HG02852 (cell line): ENCODE measurements around the gene USP16.
"Not testable (repeated sequence)": the region's sequence is repeated elsewhere in the genome, so short reads cannot be mapped to it uniquely, and the experiment has no call there.

Experiments
- ATAC-seq: cut with Tn5 transposase; IDR thresholded peaks from one replicate; pipeline ENCODE4 v1.9.1; 2021; ENCODE audit warnings: mild to moderate bottlenecking, moderate library complexity; ENCODE audit not compliant: unreplicated experiment

USP16 gene

DNA sequence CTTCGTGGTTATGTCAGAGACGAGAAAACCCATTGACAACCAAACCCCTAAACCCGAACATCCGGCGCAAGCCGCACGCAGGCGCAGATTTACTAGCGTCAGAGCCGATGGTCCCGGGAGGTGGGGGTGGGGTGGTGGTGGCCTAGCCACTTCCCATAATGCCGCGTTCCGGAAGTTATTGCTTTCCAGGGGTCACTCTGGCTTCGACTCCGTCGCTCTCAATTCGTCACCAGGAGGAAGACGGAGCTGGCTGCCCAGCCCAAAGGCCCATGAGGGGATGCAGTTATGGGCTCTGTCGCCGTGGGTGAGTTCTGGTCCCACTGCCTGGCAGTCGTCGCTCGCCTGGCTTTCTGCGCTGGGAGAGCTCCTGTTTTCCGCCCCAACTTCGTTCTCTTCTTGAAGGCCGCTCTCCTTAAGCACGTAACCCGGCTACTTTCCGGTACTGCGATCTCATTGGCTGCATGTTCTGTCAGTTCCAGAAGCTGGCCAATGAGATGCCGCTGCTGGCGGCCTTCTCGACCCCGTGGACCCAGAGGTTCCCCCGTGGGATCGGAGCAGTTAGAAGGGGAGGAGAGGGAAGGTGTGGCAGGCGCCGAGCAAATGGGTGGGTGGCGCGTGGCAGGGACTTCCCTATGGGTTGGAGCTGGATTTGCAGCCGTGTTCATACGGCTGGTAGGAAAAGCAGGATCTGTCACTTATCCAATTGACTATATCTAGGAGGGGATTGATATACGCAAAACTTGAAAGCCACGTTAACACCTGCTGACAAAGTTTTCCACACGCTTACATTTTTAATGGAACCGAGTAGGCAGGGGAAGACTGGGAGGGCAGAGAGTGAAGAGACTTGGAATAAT is at the start of gene USP16:
TSS of gene USP16 (plus strand) at position 195 of the 854 bp plus-strand sequence. CDS start 3,246 bp downstream, outside the sequence.
- ATAC-seq = peak; percentile 98

DNA sequence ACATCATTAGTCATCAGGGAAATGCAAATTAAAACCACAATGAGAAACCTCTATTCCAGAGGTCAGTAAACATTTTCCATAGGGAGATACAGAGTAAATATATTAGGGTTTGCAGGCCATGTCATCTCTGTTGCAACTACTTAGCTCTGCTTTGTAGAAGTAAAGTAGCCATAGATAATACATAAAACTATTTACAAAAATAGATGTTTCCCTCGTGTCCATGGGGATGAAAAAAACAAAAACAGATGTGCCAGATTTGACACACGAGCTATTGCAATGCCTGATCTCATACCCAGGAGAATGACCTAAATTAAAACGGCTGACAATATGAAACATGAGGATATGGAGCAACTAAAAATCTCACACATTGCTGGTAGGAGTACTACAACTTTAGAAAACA is 49.1 kb upstream of the USP16 start:
- no peak for ATAC-seq

DNA sequence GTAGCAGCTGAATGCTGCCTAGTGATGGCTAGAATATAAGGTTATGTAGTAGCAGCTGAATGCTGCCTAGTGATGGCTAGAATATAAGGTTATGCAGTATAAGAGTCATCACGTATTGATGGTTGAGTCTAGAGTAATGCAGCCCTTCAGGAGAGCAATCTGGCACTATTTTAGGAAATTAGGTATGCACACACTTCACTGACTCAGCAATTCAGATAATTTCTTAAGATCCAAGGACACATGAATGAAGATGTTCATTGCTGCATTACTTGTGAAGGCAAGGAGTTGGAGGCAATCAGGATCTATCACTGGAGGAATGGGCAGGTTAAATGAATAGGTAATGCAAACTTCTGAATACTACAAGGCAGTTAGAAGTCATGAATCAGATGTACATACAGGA is 45.4 kb upstream of the USP16 start:
- no peak for ATAC-seq

DNA sequence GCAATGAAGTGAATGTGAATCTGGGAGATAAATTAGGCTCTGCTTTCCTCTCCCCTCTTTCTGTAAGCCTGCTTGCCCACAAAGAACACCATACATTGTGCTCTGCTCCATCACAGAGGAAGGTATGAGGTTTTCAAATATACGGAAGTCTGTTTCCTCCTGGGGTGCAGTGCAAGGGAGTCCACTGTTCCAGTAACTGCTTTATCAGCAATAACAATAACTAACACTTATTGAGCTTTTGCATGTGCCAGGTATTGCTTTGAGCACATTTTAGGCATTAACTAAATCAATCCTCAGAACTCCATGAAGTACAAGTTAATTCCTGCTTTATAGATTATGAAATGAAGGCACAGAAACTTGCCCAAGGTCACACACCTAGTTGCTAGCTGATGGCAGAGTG is 41.8 kb upstream of the USP16 start:
- no peak for ATAC-seq

DNA sequence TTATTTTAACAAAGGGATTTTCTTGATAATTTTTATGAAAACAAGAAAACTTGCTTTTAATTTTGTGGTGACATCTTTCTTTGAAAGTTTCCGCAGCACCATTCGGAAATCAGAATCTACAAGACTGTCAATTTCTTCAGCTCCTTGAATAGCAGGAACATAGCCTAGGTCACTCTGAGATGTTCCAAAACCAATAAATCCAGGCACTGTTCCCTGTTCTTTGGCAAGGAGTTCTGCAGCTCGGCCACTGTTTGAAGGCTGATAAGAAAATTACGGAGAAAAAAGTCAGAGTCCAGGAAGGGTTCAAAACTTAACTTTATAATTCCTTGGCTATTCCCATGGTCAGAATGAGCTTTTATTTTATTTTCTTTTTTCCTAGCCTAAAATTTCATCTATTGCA is 37.8 kb upstream of the USP16 start:
- no peak for ATAC-seq

DNA sequence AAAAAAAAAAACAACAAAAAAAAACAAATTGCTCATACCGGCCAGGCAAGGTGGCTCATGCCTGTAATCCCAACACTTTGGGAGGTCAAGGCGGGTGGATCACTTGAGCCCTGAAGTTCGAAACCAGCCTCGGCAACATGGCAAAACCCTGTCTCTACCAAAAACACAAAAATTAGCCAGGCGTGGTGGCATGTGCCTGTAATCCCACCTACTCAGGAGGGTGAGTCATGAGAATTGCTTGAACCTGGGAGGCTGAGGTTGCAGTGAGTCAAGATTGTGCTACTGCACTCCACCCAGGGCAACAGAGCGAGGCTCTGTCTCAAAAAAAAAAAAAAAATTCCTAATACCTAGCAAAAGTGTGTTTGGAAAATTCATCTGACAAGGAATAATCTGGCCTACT is 36.3 kb upstream of the USP16 start:
- not testable (repeated sequence) for ATAC-seq

DNA sequence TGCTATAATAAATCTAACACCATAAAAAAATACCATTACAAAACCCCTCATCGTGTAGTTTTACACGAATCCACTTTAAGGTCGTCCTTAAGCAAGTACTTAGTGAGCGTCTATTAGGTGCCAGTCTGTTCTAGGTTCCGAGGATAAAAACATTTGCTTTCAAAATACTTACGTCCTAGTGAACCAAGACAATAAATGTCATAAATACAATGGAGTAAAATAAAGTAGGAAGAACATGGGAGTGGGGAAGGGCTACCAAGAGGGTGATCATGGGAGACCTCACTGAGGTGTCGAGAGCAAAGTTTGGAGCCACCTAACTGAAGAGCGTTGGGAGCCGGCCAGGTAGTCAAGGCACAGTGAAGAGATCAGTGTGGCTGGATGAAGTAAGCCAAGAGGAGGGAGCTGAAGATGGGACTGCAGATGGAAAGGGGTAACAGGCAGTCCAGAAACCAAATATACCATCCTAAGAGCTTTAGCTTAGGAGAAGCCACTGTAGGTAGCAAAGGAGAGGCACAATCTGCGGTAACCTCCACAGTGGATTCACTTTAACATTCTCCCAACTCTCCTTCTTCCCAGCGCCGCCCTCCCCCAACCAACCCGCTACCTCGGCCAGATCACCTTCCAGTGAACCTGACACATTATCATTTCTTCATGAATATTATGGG is 32.5 kb upstream of the USP16 start:
- ATAC-seq = peak; percentile 2

DNA sequence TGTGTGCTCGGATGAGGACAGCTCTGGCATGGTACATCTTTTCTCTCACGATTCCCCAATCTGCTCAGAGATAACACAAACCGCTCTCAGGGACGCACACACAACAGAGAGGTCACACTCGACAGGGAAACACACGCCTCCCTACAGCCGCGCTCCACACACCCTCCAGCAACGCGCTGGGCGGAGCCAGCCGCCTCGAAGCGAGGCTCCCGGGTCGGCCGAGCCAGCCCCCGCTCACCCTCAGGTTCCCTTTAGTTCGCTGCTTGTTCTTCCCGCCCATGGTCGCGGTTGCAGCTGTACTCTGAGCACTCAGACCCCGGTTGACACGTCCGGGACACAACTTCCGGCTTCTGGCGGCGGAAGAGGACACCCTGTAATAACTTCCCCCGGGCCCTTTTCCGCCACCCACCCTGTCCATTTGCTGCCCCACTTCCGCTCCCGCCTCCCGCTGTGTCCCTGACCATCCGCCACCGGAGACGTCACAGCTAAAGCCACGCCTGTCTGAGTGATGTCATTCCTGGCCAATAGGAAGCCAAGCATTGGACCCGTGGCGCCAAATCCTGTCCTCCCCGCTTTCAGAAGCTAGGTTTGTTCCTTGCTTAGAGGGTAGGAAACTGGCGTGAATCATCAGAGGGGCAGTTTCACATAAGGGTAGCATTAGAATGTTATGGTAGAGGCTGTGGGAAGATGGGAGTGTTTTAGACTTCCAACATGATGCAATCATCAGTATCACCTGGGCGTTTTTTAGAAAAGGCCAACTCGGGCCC is 31.8 kb upstream of the USP16 start, which contains the start of gene LTN1:
TSS of gene LTN1 (minus strand) at position 352 of the 767 bp plus-strand sequence. CDS start at position 280, 72 bp downstream.
- ATAC-seq = peak; percentile 97

DNA sequence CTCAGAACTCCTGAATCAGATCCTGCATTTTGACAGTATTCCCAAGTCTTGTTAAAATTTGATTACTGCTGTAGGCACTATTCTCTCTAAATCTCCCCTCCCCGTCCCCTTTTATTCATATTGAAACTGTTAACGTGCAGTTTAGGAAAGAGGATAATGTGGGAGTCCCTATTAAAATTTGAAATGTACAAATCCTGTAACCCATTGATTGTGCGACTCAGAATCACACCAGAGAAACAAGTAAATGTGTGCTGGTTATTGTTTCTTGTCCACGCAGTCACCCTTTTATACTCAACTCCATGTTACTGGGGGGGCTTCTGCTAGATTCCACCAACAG is 31.2 kb upstream of the USP16 start:
- no peak for ATAC-seq

DNA sequence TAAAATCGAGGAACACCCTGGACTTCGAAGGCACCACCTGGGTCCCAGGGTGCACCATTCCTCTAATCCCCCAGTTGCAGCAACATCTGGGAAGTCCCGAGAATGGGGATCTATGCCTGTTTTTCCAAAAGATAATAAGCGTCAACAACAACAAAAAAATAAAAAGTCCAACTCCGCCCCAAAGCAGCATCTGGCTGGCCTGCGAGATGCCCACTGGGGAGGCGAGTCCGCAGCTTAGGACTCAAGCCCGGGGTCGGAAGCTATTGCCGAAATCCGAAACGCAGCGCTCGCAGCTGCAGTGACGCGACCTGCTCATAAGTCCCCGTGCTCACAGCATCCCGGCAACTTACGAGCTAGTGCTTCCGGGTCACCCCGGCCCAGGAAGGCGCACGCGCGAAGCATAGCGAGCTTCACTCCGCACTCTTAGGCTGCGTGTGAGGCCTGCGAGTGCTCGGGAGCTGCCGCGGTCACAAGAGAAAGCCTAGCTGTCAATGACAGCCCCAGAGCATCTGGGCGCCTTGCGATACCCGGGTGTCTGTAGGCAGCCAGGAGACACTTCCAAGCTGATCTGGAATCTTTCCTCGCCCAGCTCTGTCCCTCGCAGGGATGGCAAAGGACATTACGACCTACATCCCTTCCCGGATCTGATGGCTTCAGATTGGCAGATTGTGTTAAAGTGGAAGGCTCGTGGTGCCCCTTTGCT is 21.9 kb upstream of the USP16 start:
- peak; percentile 100 for ATAC-seq

DNA sequence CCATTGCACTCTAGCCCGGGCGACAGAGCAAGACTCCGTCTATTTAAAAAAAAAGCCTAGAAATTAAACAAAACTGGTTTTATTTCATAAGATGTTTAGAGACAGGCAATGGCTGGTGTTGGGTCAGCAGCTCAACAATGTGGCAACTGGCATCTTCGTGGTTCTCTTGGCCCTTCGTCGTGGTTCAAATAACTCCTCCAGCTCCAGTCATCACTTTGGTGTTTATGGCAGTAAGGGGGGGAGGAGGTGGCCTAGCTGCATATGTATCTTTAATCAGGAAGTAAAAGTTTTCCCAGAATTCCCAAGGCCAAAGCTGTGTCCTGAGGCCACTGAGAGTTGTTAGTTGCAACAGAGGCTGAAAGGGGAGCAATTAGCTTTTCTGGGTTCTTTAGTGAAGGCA is 18.8 kb upstream of the USP16 start:
- ATAC-seq = no peak

DNA sequence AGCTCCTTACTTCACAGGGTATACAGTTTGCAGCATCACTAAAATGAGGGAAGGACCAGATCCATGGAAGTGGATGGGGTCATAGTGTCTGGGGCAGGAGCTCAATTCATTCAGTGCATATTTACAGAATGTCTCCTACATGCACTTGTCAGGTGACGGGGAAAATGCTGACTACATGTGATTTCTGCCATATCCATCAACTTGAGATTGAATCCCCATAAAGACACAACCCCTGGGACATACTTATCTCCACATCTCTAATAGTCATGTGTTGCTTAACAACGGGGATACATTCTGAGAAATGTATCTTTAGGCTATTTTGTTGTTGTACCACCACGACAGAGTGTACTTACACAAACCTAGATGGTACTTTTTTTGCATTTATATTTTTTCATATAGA is 17.3 kb upstream of the USP16 start:
- ATAC-seq = no peak

DNA sequence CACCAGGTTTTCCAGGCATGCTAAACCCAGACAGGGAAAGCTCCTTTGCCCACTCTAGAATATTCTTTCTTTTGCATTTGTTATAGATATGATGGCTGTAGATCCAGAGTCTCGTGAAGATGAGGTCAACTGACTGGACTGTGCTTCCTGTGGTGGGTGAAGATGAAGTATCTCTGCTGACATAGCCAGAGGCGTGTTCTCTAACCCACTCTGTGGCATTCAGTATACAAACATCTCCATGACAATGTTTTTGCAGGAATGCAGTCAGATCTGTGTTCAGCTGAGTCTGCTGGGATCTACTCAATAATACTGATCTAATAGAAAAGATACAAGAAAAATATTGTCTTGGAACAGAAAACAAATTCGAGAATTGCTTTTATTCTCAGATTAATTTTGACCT is 16.7 kb upstream of the USP16 start:
- ATAC-seq = no peak

DNA sequence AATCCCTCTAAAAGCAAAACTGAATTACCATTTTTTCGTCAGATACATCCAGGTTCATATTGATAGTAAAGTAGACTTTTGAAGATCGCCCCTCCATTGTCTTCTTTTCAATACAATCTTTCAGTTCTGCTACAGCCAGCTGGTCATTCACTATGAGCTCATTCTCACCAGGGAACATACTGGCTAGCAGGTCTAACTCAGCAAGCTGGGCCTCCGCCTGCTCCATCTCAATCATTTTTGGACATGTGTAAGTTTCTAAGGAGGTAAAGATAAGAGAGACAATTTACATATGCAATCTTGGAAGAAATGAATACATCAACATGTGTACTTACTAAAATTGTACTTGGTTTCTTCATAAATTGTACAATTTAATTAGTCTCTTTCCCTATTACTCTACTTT is 16.1 kb upstream of the USP16 start:
- ATAC-seq = no peak

DNA sequence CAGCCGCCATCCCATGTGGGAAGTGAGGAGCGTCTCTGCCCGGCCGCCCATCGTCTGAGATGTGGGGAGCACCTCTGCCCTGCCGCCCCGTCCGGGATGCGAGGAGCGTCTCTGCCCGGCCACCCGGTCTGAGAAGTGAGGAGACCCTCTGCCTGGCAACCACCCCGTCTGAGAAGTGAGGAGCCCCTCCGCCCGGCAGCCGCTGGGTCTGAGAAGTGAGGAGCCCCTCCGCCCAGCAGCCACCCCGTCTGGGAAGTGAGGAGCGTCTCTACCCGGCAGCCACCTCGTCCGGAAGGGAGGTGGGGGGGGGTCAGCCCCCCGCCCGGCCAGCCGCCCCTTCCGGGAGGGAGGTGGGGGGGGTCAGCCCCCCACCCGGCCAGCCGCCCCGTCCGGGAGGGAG is 13.2 kb upstream of the USP16 start:
- ATAC-seq = not testable (repeated sequence)

DNA sequence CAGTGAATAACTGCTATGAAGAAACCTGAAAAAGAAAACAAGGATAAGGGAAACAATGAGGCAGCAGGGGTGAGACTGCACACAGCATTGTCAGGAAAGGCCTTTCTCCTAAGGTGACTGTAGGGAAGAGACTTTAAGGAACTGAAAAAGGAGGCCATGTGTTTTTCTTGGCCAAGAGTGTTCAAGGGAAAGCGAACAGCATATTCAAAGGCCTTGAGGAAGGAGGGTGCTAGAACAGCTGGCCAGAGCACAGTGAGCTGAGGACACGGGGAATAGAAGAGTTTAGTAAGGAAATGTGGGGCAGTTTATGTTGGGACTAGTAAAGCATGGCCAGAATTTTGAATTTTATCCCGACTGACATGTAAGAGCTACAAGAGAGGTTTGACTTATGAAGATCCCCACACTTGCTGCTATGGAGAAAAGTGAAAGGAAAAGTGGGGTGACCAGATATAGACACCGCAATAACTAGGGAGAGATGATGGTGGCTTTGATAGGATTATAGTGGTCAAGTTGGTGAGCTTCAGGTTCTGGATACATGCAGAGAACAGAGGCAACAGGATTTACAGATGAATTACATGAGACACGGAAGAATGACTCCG is 6.7 kb upstream of the USP16 start:
- no peak for ATAC-seq

DNA sequence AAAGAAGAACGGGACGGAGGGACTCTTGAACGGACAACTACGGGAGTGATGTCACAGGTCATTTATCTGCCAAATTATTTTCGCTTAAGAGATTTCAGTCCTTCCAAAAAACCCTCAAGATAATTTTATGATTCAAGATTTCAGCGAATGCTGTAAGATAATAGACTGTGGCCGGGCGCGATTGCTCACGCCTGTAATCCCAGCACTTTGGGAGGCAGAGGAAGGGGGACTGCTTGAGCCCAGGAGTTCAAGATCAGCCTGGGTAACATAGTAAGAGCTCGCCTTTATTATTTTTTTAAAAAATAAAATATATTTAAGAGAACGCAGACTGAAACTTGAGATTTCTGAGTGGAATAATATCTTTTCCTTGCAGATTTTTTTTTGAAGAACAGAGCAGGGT is 5.9 kb upstream of the USP16 start:
- ATAC-seq = peak; percentile 16

DNA sequence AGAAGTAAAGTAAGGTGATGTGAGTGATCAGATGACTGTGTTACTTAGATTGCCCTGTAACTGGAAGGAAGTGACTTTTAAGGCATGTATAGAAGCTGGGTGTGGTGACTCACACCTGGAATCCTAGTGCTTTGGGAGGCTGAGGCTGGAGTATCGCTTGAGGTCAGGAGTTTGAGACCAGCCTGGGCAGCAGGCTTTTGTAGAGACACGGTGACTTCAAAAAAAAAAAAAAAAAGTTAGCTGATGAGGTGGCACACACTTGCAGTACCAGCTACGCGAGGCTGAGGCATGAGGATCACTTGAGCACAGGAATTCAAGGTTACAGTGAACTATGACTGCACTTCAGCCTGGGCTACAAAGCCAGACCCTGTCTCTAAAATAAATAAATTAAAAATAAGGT is 2.3 kb upstream of the USP16 start:
- ATAC-seq = no peak

DNA sequence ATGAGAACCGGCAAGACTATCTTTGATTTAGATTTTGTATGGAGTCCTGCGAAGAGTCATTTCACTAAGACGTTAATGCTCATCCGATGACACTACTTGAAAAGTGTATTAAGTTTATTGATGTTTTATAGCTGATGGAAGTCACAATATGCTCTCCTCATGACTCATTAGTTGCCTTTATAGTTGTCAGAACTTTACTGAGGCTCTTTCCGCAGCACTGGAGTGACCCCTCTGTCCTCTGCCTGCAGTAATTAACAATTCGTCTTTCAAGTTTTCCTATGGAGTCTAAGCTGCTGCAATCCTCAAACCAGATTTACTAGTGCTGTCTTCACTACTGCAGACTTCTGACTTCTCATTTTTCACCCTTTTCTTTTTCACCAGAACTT is 853 bp downstream of the USP16 start:
- ATAC-seq = no peak

DNA sequence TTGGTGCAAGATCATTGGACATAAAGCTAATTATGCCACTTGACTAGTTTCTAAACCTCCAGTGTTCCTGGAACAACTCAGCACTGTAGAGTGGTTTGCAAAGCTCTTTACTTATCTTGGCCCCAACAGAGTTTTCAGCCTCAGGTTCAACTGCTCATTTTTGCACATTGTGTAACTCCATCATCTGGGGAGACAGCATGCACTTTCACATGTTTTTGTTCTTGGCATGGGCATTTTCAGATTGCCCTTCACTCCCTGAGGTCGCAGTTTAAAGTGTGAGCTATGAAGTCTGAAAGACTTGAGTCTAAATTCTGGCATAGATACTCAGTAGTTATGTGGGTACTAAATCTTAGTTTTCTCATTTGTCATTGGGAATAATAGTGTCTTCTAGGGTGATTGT is 5.1 kb downstream of the USP16 start:
- no peak for ATAC-seq

DNA sequence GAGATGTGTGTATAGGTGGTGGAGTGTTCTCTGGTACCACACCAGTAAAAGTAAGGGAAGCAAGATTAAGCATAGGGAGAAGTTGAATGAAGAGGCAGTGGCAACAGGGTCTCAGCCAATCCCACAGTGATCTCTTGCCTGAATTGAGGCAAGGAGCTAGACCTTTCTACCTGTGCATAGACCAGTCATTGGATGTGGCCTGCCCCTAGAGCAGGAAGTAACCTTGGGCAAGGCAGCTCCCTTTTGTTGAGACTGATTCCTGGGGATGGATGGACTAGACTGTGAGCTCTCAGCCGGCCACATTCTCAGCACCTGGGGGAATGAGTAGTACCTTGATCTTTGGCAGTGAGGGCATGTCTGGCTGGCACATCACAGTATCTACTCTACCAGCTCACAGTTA is 6.4 kb downstream of the USP16 start:
- ATAC-seq = no peak
